HCT116 (cell line): Measurements from ENCODE around the gene FAT1. TPM values are rescaled to one million over a fixed set of nuclear protein-coding genes. Genes with fewer than 3 reads are reported as not detected.

ENCODE experiments used
- ATAC-seq: fragments of 200-7000 bp; cut with Tn5 transposase; 2 replicates; pipeline ENCODE4 v1.9.1; 2020; ENCODE audit warnings: mild to moderate bottlenecking, moderate library complexity
- BruUV-seq: library from RNA; stranded (reverse); fragments of 400-500 nt; replicated peaks from 2 replicates; lab custom pipeline; 2021; lab: Mats Ljungman, UMichigan
- CTCF ChIA-PET: fragments of 300-600 bp; sonication (Branson Sonifier 250); formaldehyde crosslinking; loops from one replicate; lab custom pipeline; 2021; ENCODE audit warnings: antibody characterized with exemption; lab: Charles Lee
- POLR2A ChIA-PET: fragments of 300-600, 350-600 bp; sonication (Branson Sonifier 250); formaldehyde crosslinking; loops from one replicate; lab custom pipeline; 2021; ENCODE audit warnings: antibody characterized with exemption; lab: Charles Lee
- RAD21 ChIA-PET, 2 experiments: fragments of 300-600 bp; sonication (Branson Sonifier 250); formaldehyde crosslinking; loops; one replicate each; lab custom pipeline; 2023; ENCODE audit warnings: low total read pairs in 2 of 2; ENCODE audit not compliant: uncharacterized antibody in 2 of 2, unreplicated experiment in 2 of 2, low non-redundant PET in 1 of 2; lab: Charles Lee
- DNase-seq: peaks from one replicate; pipeline ENCODE4 v3.0.0-alpha.2; 2010; ENCODE audit warnings: low read depth, low spot score
- H2AFZ ChIP-seq: fragments of 200-600 bp; shearing (Covaris generic), sonication (generic); 2 replicates; pipeline ENCODE4 v1.6.1; 2017; ENCODE audit warnings: low read depth, mixed run types, mixed read lengths, antibody characterized with exemption, low read length; ENCODE audit not compliant: poor library complexity, severe bottlenecking
- H3K27ac ChIP-seq: 2 replicates; pipeline ENCODE4 v1.5.1; 2012; ENCODE audit warnings: low read depth, low read length
- H3K27me3 ChIP-seq: fragments of 200-600 bp; sonication (generic); 2 replicates; pipeline ENCODE4 v1.6.1; 2016; ENCODE audit warnings: mixed run types, low read length, mixed read lengths; ENCODE audit not compliant: insufficient read depth
- H3K36me3 ChIP-seq, 2 experiments: fragments of 200-500 bp in 1 of 2; fragments of 200-600 bp in 1 of 2; sonication (Bioruptor generic) in 1 of 2; sonication (generic) in 1 of 2; 2 replicates each; pipeline versions ENCODE4 v1.5.1 to v1.6.1; 2014 to 2016; ENCODE audit warnings: low read length in 2 of 2, inconsistent platforms in 1 of 2, mixed read lengths in 1 of 2, mixed run types in 1 of 2; ENCODE audit not compliant: insufficient read depth in 2 of 2, control insufficient read depth in 1 of 2
- H3K4me1 ChIP-seq, 2 experiments: fragments of 200-600 bp in 1 of 2; sonication (generic) in 1 of 2; 2 replicates each; pipeline versions ENCODE4 v1.5.1 to v1.6.1; 2012 to 2017; ENCODE audit warnings: low read length in 2 of 2, inconsistent platforms in 1 of 2, mild to moderate bottlenecking in 1 of 2, mixed read lengths in 1 of 2, mixed run types in 1 of 2, moderate library complexity in 1 of 2; ENCODE audit not compliant: insufficient read depth in 2 of 2, control insufficient read depth in 1 of 2
- H3K4me2 ChIP-seq: fragments of 200-600 bp; sonication (generic); 2 replicates; pipeline ENCODE4 v1.6.1; 2017; ENCODE audit warnings: mixed run types, low read length, mixed read lengths
- H3K4me3 ChIP-seq, 2 experiments: fragments of 200-600 bp in 1 of 2; sonication (generic) in 1 of 2; replicated peaks in 1 of 2; 2 replicates each; pipeline ENCODE4 v1.5.1; 2011 to 2016; ENCODE audit warnings: low read length in 2 of 2, control low read depth in 1 of 2, low read depth in 1 of 2, mild to moderate bottlenecking in 1 of 2, mixed read lengths in 1 of 2, mixed run types in 1 of 2
- H3K79me2 ChIP-seq: fragments of 200-600 bp; sonication (generic); 2 replicates; pipeline ENCODE4 v1.6.1; 2017; ENCODE audit warnings: mild to moderate bottlenecking, mixed run types, low read length, moderate library complexity, mixed read lengths; ENCODE audit not compliant: insufficient read depth
- H3K9ac ChIP-seq: fragments of 200-600 bp; sonication (generic); 2 replicates; pipeline ENCODE4 v1.6.1; 2016; ENCODE audit warnings: low read length, mixed read lengths
- H3K9me2 ChIP-seq: fragments of 200-600 bp; sonication (generic), shearing (Covaris generic); 2 replicates; pipeline ENCODE4 v1.6.1; 2017; ENCODE audit warnings: mixed run types, mild to moderate bottlenecking, moderate library complexity; ENCODE audit not compliant: insufficient read depth
- H3K9me3 ChIP-seq, 2 experiments: fragments of 200-500 bp in 1 of 2; fragments of 200-600 bp in 1 of 2; sonication (Bioruptor generic) in 1 of 2; sonication (generic) in 1 of 2; 2 replicates each; pipeline ENCODE4 v1.6.1; 2014 to 2017; ENCODE audit warnings: low read length in 2 of 2, mixed read lengths in 2 of 2, inconsistent platforms in 1 of 2, low read depth in 1 of 2, mild to moderate bottlenecking in 1 of 2, mixed run types in 1 of 2, moderate library complexity in 1 of 2; ENCODE audit not compliant: control insufficient read depth in 1 of 2, insufficient read depth in 1 of 2
- H4K20me1 ChIP-seq: fragments of 200-600 bp; sonication (generic), shearing (Covaris generic); 2 replicates; pipeline ENCODE4 v1.6.1; 2017; ENCODE audit warnings: mixed run types, mild to moderate bottlenecking, moderate library complexity; ENCODE audit not compliant: insufficient read depth
- CBX3 ChIP-seq: IDR thresholded peaks from 2 replicates; pipeline ENCODE4 v1.6.1; 2012; ENCODE audit warnings: low read depth
- CEBPB ChIP-seq: IDR thresholded peaks from 2 replicates; pipeline ENCODE4 v1.6.1; 2012; ENCODE audit warnings: low read depth
- EGR1 ChIP-seq: IDR thresholded peaks from 2 replicates; pipeline ENCODE4 v1.6.1; 2012; ENCODE audit warnings: low read depth
- EZH2phosphoT487 ChIP-seq: fragments of 200-600 bp; IDR thresholded peaks from 2 replicates; pipeline ENCODE4 v1.6.1; 2018; ENCODE audit warnings: antibody characterized with exemption, borderline replicate concordance
- FOSL1 ChIP-seq: IDR thresholded peaks from 2 replicates; pipeline ENCODE4 v1.6.1; 2012; ENCODE audit warnings: low read depth
- POLR2A ChIP-seq: IDR thresholded peaks from 2 replicates; pipeline ENCODE4 v1.7.0; 2011; ENCODE audit warnings: borderline replicate concordance; ENCODE audit not compliant: insufficient read depth, insufficient read length; ENCODE audit errors: extremely low read depth
- SIN3A ChIP-seq: IDR thresholded peaks from 2 replicates; pipeline ENCODE4 v1.6.1; 2012; ENCODE audit warnings: low read depth
- SP1 ChIP-seq: IDR thresholded peaks from 2 replicates; pipeline ENCODE4 v1.6.1; 2012; ENCODE audit warnings: low read depth
- TCF7L2 ChIP-seq: IDR thresholded peaks from 2 replicates; pipeline ENCODE4 v1.7.0; 2011; ENCODE audit warnings: borderline replicate concordance, inconsistent platforms; ENCODE audit not compliant: insufficient read depth, insufficient read length; ENCODE audit errors: extremely low read depth
- ZFX ChIP-seq: fragments of 450-650 bp; IDR thresholded peaks from 2 replicates; pipeline ENCODE4 v1.6.1; 2017
- ZNF274 ChIP-seq: fragments of 200-500 bp; sonication (Bioruptor generic); IDR thresholded peaks from 2 replicates; pipeline ENCODE4 v1.6.1; 2014; ENCODE audit warnings: mild to moderate bottlenecking, low read depth, low read length, inconsistent platforms
- intact Hi-C: fragments of 100-400 bp; cut with micrococcal nuclease; formaldehyde crosslinking; loops from 2 replicates; pipeline ENCODE4 v1.10.0; 2022
- total RNA-seq: library from RNA; stranded (reverse); gene quantifications from one replicate; pipeline ENCODE4 v1.2.1, GENCODE V29; 2021; ENCODE audit not compliant: unreplicated experiment
- TF ChIP-seq, protein P1 (sequence below), 3 experiments: fragments of 200-600 bp in 1 of 3; sonication (generic) in 1 of 3; IDR thresholded peaks in 2 of 3; conservative IDR thresholded peaks in 1 of 3; 2 replicates each; pipeline ENCODE4 v1.5.1; 2012 to 2017; ENCODE audit warnings: low read depth in 2 of 3, low read length in 2 of 3, antibody characterized with exemption in 1 of 3, borderline replicate concordance in 1 of 3, control low read depth in 1 of 3, mild to moderate bottlenecking in 1 of 3, mixed read lengths in 1 of 3, mixed run types in 1 of 3, moderate library complexity in 1 of 3; ENCODE audit not compliant: insufficient read depth in 1 of 3

FAT1 gene
- total RNA-seq, 1 experiment from 2014 or later = 676 TPM

DNA sequence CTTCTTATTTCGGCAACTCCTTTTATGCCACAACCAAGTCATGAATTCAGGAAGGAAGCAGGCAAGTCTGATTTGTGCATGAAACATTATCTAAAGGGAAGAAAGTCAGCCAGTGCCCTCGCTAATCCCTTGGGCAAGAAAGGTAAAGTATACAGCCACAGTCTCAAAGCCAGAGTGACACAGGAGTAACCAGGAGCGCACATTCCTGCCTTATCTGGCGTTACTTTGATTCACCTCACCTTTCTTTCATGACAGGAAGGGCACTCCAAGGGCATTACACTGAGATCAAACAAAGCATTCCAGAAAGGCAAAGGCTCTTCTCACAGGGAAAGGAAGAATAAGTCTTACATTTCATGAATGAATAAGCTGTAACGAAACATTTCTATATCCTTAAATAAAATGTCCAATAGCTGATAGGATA is 38.8 kb downstream of the FAT1 start:
- BruUV-seq = no TSS peak
- intact Hi-C loops = no loop called here
- H3K4me2 ChIP-seq = peak overlapping the region; percentile 58
- H3K79me2 ChIP-seq = peaks cover 100% of the 10 kb centered on the region
- H3K9me3 ChIP-seq = no peaks in the 10 kb centered on the region
- ATAC-seq = peak; percentile 65
- peaks cover 69 to 87% of the 10 kb centered on the region in 2 experiments for H3K4me1 ChIP-seq
- H4K20me1 ChIP-seq = peaks cover 95% of the 10 kb centered on the region
- no peaks in the 10 kb centered on the region for H3K27me3 ChIP-seq
- ChIA-PET POLR2A (no interaction called here), RAD21 (no interaction called here), CTCF (no interaction called here)
- 0 out of 4 replicates have a peak overlapping the region, but pooled peaks of 1 of the 2 experiments have one; percentile 1 for H3K4me3 ChIP-seq
- peak overlapping the region; percentile 23; the same call in 1 of the 2 replicates for H3K27ac ChIP-seq
- H3K9ac ChIP-seq = peak overlapping the region; percentile 4; the same call in 1 of the 2 replicates
- no peaks in the 10 kb centered on the region for H3K9me2 ChIP-seq
- no peak for TF ChIP-seq ZFX
- TF ChIP-seq CBX3 = no peak
- peak; percentile 33; the same call in 1 of the 2 replicates for TF ChIP-seq SP1
- no peak for TF ChIP-seq POLR2A
- peak; percentile 93 for TF ChIP-seq TCF7L2
- no peak for TF ChIP-seq FOSL1
- TF ChIP-seq ZNF274 = no peak
- TF ChIP-seq EGR1 = no peak
- DNase-seq = no peak
- H2AFZ ChIP-seq = no peak overlapping the region
- peaks cover 7 to 40% of the 10 kb centered on the region in 2 experiments; a peak in 3 of 4 replicates for H3K36me3 ChIP-seq

DNA sequence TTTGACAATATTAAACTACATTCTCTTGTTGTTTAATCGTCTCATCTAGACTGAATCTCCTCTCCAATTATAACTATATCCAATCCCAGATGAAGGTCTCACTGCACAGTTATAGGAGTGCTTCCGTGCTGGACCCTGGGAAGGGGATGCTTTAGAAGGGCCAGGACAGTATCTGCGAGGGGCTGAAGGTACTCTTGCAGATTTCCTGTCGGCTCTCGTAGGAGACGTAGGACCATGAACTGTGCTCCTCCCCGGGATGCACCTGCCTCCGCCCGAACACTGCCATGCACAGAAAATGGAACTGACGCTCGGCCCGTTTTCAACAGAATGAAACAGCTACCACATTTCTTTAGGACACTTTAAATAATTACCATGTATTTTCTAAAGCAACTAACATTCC is 39.4 kb downstream of the FAT1 start:
- intact Hi-C loops = no loop called here
- Histone ChIP-seq H2AFZ (no peak overlapping the region), H3K9me3 (no peaks in the 10 kb centered on the region), H3K9ac (no peak overlapping the region), H3K4me3 (no peak overlapping the region), H3K4me1 (peaks cover 66 to 86% of the 10 kb centered on the region in 2 experiments), H3K36me3 (peaks cover 7 to 43% of the 10 kb centered on the region in 2 experiments; a peak in 2 of 4 replicates), H3K79me2 (peaks cover 100% of the 10 kb centered on the region), H4K20me1 (peaks cover 94% of the 10 kb centered on the region), H3K27ac (peak overlapping the region; percentile 23; the same call in 1 of the 2 replicates), H3K27me3 (no peaks in the 10 kb centered on the region), H3K4me2 (no peak overlapping the region), H3K9me2 (no peaks in the 10 kb centered on the region)
- ChIA-PET POLR2A (no interaction called here), CTCF (no interaction called here), RAD21 (no interaction called here)
- ATAC-seq = no peak
- no peak for DNase-seq
- TF ChIP-seq SIN3A (no peak), EZH2phosphoT487 (no peak), ZFX (no peak), ZNF274 (no peak), CEBPB (no peak), CBX3 (no peak)
- TF ChIP-seq, protein P1, sequence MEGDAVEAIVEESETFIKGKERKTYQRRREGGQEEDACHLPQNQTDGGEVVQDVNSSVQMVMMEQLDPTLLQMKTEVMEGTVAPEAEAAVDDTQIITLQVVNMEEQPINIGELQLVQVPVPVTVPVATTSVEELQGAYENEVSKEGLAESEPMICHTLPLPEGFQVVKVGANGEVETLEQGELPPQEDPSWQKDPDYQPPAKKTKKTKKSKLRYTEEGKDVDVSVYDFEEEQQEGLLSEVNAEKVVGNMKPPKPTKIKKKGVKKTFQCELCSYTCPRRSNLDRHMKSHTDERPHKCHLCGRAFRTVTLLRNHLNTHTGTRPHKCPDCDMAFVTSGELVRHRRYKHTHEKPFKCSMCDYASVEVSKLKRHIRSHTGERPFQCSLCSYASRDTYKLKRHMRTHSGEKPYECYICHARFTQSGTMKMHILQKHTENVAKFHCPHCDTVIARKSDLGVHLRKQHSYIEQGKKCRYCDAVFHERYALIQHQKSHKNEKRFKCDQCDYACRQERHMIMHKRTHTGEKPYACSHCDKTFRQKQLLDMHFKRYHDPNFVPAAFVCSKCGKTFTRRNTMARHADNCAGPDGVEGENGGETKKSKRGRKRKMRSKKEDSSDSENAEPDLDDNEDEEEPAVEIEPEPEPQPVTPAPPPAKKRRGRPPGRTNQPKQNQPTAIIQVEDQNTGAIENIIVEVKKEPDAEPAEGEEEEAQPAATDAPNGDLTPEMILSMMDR (IDR thresholded peaks at IDR 0.05 in 2 of 3, conservative IDR thresholded peaks at IDR 0.05 in 1 of 3; ENCODE audit: borderline replicate concordance in 1 of 3, insufficient read depth in 1 of 3, low read depth in 2 of 3, low read length in 2 of 3) = no peak
- TF ChIP-seq, all 23 proteins: peak for 0
- BruUV-seq = no TSS peak
